ENCODE data around the gene DHRS4.

The DHRS4 gene

DNA sequence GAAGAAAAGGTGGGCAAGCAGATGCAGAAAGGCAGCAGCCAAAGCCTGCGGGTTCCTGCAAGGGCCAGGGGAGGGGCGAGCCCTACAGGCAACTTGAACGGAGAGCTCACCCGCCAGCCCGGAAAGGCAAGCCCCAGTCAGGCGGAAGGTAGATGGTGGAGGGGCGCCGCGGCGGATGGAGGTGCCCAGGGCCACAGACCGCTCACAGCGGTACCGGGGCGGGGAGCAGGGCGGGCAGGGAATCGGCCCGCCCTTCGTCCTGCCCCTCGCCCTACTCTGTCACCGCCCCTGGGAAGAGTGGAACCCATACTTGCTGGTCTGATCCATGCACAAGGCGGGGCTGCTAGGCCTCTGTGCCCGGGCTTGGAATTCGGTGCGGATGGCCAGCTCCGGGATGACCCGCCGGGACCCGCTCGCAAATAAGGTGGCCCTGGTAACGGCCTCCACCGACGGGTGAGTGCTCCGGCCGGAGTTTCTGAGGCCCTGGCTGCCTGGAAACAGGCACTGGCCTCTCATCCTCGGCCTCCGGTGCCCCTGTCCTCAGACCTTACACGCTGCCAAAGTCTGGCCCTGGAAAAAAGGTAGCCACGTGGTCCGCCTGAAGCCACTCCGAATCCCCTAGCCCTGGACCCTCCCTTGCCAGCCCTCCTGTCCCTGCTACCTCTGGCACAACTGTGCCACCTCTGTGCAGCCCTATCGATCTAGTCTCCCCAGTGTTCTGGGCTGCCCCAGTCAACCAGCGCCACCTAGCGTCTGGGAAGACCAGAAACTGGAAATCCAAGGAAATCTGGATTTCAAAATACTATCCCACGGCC, at the start of gene DHRS4:
TSS of gene DHRS4 (plus strand) at position 307 of the 815 bp plus-strand sequence. CDS start at position 326, 19 bp downstream.
- DNase-seq, result peak; percentile 73

DNA sequence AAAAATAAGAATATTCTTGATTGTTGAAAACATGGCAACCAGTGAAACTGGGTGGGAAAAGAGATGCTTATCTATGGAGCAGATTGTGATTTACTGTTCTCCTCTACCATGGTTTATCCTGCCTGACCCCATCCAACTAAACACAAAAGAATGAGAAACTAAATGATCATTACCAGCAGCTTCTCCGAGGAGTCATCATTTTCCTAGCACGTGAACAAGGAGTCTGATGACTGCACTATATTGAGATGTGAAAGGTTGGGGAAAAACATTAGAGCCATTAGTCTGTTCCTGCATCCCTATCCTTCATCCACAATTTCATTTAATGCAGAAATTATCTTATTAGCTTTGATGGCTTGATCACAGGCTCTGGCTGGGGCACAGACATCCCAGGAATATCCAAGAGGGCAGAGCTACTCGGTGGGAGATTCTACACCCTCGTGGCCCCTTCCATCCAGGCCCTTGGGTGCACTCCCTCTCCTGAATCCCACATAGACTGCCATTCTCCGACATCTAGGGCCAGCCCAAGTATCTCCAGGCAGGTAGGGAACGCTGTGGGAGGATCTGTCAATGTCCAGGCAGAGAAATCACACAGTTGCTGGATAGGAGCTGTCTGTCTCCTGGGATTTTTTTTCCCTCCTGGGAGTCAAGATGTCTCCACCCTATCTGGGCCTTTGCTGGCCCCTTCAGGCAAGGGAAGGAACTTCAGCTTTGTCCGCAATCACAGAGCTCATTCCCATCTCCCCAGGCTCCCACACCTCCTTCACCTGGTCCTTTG, 43.3 kb upstream of the DHRS4 start:
- no peak for DNase-seq

- no peak for DNase-seq
These were observed 42.7 kb upstream of the DHRS4 start for GRCh38 chr14:23910876-23911210.

GRCh38 chr14:23915559-23915958, 38.0 kb upstream of the DHRS4 start:
- DNase-seq, result no peak

DNA sequence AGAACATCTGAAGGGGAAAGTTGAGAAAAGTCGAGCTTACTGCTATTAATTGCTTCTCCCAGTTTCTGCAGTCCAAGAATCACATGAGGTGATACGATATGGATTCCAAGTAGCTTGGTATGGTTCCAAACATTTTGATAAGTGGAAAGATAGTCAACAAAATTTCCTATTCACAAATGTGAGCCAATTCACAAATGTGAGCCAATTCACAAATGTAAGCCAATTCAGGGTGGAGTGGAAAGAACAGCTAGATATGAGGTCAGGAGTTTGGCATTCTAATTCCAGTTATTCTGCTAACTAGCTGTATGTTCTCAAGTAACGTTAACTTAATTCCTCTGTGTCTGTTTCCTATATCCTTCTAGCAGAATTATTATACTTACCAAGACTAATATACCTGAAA, 37.6 kb upstream of the DHRS4 start:
- DNase-seq, result no peak

DNA sequence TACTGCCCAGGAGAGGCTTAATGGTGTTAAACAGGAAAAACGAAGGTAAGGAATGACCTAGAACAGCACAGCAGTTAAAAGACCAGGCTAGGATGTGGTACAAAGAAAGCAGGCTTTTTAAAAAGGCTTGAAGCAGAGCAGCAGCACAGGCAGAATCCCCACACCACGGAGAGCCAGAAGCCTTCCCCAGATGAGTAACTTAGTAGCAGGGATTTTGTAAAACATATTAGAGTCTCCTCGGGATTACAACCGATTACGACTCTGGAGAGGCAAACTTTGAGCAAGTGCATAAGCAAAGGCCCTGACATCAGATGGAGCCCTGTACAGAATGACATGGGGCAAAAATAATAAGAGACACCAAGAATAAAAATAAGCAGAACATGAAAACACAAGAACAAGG, 37.1 kb upstream of the DHRS4 start:
- DNase-seq, result no peak

GRCh38 chr14:23922545-23922944, 31.0 kb upstream of the DHRS4 start:
- no peak for DNase-seq

- DNase-seq, result no peak
These were observed 28.0 kb upstream of the DHRS4 start for GRCh38 chr14:23925523-23926075.

DNA sequence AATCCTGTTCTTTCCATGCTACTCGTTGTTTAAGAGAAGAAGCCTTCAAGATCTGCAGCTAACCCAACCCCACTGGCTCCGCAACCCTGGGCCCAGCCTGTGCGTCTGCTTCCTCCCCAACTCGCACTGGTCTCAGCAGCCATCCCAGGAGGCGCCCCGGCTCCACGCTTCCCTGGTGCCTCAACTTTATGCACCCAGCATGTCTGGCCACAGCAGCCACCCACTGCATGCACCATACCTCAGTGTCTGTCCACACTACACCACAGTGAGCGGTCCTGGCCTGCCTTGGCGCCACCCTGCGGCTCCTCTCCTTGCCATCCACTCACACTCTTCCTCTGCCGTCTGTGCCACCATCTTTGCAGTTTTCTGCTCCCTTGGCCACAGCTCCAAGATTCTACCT, 27.0 kb upstream of the DHRS4 start:
- DNase-seq, result no peak

DNA sequence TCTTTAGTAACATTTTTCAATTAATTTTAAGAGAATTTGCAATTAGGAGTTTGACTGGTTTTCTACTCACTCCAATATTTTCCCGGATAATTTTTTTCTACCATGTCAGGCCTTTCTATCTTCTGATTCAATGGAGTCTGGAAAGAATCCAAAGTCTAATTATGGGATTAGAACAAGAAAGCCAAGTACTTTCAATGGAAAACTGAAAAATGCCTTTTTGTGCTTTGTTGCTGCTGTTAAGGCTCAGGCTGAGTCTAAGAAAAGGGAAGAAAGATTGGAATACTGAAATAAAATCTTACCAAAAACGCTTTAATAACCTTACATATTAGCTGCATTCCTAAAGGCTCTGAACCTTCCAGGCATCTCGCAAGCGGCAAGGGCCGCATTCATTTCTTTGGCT, 24.4 kb upstream of the DHRS4 start:
- DNase-seq, result no peak

- peak; percentile 61 for DNase-seq
These were observed 23.7 kb upstream of the DHRS4 start for GRCh38 chr14:23929822-23930294.

- DNase-seq, result no peak
These were observed 22.8 kb upstream of the DHRS4 start for GRCh38 chr14:23930742-23931141.

DNA sequence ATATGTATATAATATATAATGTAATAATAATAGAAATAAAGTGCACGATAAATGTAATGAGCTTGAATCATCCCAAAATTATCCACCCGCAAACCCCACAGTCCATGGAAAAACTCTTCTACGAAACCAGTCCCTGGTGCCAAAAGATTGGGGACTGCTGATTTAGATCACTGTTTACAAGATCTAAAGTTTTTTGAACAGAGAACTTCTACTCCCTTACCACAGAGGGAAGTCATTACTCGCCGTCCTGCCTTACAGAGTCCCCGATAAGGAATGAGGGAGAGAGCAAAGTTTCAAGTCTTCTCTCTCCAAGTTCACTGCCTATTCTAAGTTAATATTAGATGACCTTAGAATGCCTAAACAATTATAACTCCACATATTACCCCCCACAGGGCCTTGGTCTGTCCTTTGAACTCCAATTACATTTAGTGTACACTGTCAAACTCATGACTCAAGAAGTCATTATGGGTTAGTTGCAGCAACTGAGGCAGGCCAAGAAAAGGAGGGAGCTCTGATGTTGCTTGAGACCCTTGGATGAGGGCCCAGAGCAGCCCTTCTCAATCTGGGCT, 21.8 kb upstream of the DHRS4 start:
- no peak for DNase-seq

DNA sequence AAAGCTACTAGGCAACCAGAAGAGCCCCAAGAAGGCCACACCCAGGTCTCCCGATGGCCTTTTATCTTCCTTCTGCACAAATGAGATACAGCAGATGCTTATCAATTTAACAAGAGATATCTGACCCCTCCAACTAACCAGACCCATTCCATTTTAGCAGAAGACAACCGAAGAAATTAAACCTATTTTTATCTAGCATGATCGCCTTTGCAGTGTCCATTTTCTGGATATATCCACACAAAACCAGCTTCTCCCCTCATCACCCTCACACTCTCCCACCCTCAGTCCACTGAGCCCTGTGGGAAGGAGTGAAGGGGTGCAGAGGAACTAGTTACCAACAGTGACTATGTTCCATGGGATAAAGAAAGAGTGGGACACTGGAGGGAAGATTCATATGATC, 20.9 kb upstream of the DHRS4 start:
- no peak for DNase-seq

- DNase-seq, result no peak
These were observed 20.3 kb upstream of the DHRS4 start for GRCh38 chr14:23933108-23933741.

GRCh38 chr14:23933742-23934128, 19.8 kb upstream of the DHRS4 start:
- no peak for DNase-seq

DNA sequence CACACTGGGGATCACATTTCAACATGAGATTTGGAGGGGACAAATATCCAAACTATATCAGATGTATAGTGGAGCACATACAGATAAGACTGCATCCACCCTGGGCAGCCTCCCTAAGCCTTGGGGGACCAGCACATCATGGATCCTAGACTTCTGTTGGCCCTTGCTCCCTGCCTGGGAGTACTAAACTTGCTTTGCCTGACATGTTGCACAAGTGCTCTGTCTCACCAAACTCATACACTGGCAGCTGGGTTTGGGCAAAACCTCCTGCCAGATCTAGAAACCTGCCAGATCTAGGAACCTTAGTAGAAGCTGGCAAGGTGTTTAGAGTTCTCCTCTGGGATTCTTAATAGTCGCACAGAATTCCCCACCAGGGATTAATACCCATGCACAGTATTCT, 18.4 kb upstream of the DHRS4 start:
- DNase-seq, result no peak

GRCh38 chr14:23936084-23936829, 17.3 kb upstream of the DHRS4 start:
- DNase-seq, result no peak

DNA sequence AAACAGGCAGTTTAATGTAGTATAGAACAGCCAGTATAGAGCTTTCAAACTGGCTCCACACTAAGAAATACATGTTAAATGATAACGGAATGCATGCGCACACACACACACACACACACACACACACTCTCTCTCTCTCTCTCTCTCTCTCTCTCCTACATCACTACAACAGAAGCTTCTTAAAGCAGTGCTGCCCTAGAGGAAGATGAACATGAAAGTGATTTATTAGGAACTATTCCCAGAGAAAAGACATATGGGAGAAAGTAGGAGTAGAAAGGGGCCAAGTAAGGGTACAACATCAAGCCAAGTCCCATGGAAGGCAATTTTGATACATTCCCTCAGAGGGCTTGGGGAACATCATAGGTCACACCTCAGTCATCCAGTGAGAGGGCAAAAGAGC, 16.4 kb upstream of the DHRS4 start:
- DNase-seq, result no peak

DNA sequence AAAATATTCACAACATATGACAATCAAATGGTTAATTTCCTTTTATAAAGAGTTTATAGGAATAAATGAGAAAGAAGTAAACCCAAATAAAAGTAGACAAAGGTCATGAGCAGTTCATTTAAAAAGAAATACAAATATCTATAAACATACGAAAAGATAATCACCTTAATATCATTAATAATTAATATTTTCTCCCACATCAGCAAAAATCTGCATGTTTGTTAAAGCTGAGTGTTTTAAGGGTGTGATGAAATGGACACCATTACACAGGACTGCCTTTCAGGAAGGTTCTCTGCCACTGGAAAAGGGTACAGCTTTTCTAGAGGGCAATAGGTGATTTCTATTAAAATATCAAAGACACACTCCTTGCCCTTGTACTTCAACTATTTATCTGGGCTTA, 14.7 kb upstream of the DHRS4 start:
- no peak for DNase-seq

DNA sequence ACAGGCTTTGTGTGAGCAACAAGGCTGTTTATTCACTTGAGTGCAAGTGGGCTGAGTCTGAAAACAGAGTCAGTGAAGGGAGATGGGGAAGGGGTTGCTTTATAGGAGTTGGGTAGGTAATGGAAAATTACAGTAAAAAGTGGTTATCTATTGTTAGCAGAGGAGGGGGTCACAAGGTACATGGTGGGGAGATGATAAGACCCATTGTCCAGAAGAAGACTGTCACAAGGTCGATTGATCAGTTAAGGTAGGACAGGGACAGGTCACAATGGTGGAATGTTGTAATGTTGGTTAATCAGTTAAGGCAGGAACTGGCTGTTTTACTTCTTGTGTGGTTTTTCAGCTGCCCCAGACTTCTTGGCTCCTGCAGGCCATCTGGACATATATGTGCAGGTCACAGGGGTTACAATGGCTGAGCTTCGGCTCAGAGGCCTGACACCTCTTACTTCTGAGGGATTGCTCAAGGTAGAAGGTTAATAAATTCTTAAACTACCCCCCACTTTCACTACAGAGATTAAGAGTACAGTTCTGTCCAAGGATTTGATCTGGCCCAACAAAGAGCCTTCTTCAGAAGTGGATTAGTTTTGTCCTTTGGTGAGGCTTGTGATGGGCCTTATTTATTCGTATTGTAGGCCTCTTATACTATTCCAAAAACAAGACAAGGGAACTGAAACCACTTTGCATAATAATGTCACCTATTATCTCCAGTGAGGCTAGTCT, 13.8 kb upstream of the DHRS4 start:
- DNase-seq, result no peak

DNA sequence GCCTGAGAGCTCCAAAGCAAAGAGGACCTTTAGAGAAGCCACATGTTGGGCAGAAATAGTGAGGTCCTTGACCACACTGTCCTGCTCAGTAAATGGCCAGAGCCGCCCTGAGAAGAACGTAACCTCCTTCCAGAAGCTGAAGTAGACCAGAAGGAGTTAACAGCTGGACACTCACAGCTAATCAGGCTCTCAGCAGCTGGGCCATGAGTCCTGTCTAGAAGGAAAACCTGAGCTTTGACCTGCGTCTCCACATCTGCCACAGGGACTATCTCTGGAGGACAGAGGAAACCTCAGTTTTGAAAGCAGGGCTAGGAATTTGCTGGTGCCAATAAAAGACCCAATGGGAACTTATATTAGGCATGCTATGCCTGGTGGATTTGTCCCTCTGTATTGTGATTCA, 12.3 kb upstream of the DHRS4 start:
- DNase-seq, result no peak

All from KG1 (cell line).